ENCODE data around the gene ACSS1.

GRCh38 chr20:25011261-25011660, 46.7 kb downstream of the ACSS1 start:
- TF ChIP-seq EZH2phosphoT487 (IDR thresholded peaks at IDR 0.05; ENCODE audit: borderline replicate concordance, low read length) (no peak), EZH2 (IDR thresholded peaks at IDR 0.05; ENCODE audit: low read length, unreplicated experiment) (no peak)
